Right atrium auricular region (tissue), 2 donors: ENCODE data around the gene SEC14L5. TPM values are rescaled to one million over a fixed set of nuclear protein-coding genes. Genes with fewer than 3 reads are reported as not detected.

Experiments
- DNase-seq: peaks from one replicate; pipeline ENCODE4 v3.0.0-alpha.2; 2019; ENCODE audit warnings: low spot score
- H3K27ac ChIP-seq, 2 donors: fragments of 200-600 bp; sonication (generic); 1 replicate in 1 of 2; 2 replicates in 1 of 2; pipeline ENCODE4 v1.5.1; 2016 to 2019
- H3K27me3 ChIP-seq, 2 donors: fragments of 200-600 bp; sonication (generic); one replicate each; pipeline versions ENCODE4 v1.5.1 to v1.6.0; 2017 to 2019
- H3K36me3 ChIP-seq: fragments of 200-600 bp; sonication (generic); one replicate; pipeline ENCODE4 v1.5.1; 2016
- H3K4me1 ChIP-seq, 2 donors: fragments of 200-600 bp; sonication (generic); one replicate each; pipeline versions ENCODE4 v1.5.1 to v1.6.0; 2017 to 2019
- H3K4me3 ChIP-seq, 2 donors: fragments of 200-600 bp; sonication (generic); 1 replicate in 1 of 2; 2 replicates in 1 of 2; pipeline ENCODE4 v1.5.1; 2017 to 2019; ENCODE audit warnings: mild to moderate bottlenecking in 1 of 2, moderate library complexity in 1 of 2
- H3K9me3 ChIP-seq, 2 donors: fragments of 200-600 bp; sonication (generic); one replicate each; pipeline ENCODE4 v1.5.1; 2019
- CTCF ChIP-seq, 2 donors: fragments of 200-600 bp; sonication (generic); IDR thresholded peaks; one replicate each; pipeline ENCODE4 v1.5.1; 2019; ENCODE audit warnings: antibody characterized with exemption in 2 of 2
- total RNA-seq, 2 donors: library from RNA; depleted of rRNA; stranded (reverse); fragments of >200 nt; gene quantifications; one replicate each; pipeline ENCODE4 v1.1.0, GENCODE V29; 2016

SEC14L5 gene
- total RNA-seq, 2 donors from 2014 or later: 0.28 to 2.0 TPM

- no peaks in the 10 kb centered on the region for H3K4me1 ChIP-seq
- H3K9me3 ChIP-seq: no peaks in the 10 kb centered on the region
- H3K4me3 ChIP-seq: no peak overlapping the region
- DNase-seq: no peak
- no peaks in the 10 kb centered on the region for H3K36me3 ChIP-seq
- H3K27me3 ChIP-seq: no peaks in the 10 kb centered on the region
- TF ChIP-seq CTCF (IDR thresholded peaks at IDR 0.05): no peak
- no peak overlapping the region for H3K27ac ChIP-seq
These were observed 44.9 kb upstream of the SEC14L5 start for GRCh38 chr16:4913130-4913773.

DNA sequence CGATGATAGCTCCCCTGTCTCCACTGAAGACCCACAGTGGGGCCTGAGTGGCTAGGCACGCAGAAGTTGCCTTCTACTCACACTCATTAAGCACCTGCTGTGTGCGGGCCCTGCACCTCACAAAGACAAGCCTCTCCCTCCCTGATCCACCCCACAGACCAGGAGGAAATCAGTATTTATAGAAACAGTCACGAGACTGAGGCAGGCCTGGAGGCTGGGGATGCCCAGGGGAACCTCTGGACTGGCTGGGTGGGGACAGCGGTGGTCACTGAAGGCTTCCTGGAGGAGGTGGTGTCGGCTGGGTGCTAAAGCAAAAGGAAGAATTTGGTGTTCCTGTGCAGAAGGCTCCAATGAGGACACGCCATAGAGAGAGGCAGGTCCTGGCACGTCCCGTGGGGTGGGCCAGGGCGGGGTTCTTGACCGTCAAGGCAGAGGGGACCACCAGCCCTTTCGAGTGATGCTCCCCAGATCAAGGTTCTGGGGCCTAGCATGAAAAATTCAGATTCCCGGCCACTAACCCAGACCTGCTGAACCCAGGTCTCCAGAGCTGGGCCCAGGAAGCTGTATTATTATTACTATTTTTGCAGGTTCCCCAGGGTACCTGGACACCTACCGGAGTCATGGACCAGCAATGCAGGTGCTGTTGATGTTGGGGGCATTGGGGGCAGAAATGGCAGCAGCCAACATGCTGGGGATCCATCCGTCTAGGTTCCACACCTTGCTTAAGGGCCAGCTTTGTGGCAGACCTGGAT lies 44.2 kb upstream of the SEC14L5 start:
- H3K36me3 ChIP-seq: no peaks in the 10 kb centered on the region
- H3K4me3 ChIP-seq: no peak overlapping the region
- TF ChIP-seq CTCF (IDR thresholded peaks at IDR 0.05): no peak
- DNase-seq: no peak
- H3K4me1 ChIP-seq: no peaks in the 10 kb centered on the region
- H3K9me3 ChIP-seq: no peaks in the 10 kb centered on the region
- no peak overlapping the region for H3K27ac ChIP-seq
- H3K27me3 ChIP-seq: no peaks in the 10 kb centered on the region

- no peaks in the 10 kb centered on the region for H3K9me3 ChIP-seq
- H3K27ac ChIP-seq: no peak overlapping the region
- no peaks in the 10 kb centered on the region for H3K4me1 ChIP-seq
- no peak overlapping the region for H3K4me3 ChIP-seq
- no peaks in the 10 kb centered on the region for H3K27me3 ChIP-seq
- no peaks in the 10 kb centered on the region for H3K36me3 ChIP-seq
- no peak for TF ChIP-seq CTCF (IDR thresholded peaks at IDR 0.05)
- DNase-seq: no peak
These were observed 43.5 kb upstream of the SEC14L5 start for GRCh38 chr16:4914528-4915225.

DNA sequence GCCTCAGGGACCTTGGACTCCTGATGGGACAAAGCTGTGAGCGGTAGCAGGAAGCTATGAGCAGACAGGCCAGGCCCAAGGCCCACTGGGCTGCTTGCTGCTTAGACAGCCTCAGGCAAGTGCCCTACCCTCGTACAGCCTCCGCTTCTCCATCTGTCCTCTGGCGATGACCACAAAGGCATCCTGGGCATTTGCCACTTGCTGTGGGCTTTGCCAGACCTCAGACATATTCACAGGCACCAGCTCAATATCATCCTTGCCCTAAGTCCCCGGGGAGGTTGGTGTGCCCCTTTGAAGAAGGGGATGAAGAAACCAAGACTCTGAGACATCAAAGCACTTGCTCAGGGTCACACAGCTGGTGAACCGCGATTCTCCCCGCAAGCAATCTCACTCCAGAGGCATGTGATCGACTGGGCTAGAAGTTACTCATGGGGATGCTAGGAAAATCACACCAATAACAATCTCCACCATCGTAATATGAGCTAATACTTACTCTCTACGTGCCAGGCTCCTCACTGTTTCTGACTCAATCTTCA lies 42.8 kb upstream of the SEC14L5 start:
- Histone ChIP-seq H3K27me3 (no peaks in the 10 kb centered on the region), H3K4me1 (no peaks in the 10 kb centered on the region), H3K27ac (no peak overlapping the region), H3K36me3 (no peaks in the 10 kb centered on the region), H3K9me3 (no peaks in the 10 kb centered on the region), H3K4me3 (no peak overlapping the region)
- DNase-seq: no peak
- no peak for TF ChIP-seq CTCF (IDR thresholded peaks at IDR 0.05)

GRCh38 chr16:4917117-4917516 lies 41.0 kb upstream of the SEC14L5 start:
- H3K9me3 ChIP-seq: no peaks in the 10 kb centered on the region
- no peak overlapping the region for H3K4me3 ChIP-seq
- DNase-seq: no peak
- no peak overlapping the region for H3K27ac ChIP-seq
- no peak for TF ChIP-seq CTCF (IDR thresholded peaks at IDR 0.05)
- H3K36me3 ChIP-seq: no peaks in the 10 kb centered on the region
- no peaks in the 10 kb centered on the region for H3K4me1 ChIP-seq
- H3K27me3 ChIP-seq: no peaks in the 10 kb centered on the region
